GM10847 (cell line): ENCODE data around the gene FGF3.

Source experiments
- POLR2A ChIP-seq: IDR thresholded peaks from 2 replicates; pipeline ENCODE4 v1.6.1; 2011; ENCODE audit not compliant: insufficient read length; ENCODE audit errors: extremely low read depth

The FGF3 gene

DNA sequence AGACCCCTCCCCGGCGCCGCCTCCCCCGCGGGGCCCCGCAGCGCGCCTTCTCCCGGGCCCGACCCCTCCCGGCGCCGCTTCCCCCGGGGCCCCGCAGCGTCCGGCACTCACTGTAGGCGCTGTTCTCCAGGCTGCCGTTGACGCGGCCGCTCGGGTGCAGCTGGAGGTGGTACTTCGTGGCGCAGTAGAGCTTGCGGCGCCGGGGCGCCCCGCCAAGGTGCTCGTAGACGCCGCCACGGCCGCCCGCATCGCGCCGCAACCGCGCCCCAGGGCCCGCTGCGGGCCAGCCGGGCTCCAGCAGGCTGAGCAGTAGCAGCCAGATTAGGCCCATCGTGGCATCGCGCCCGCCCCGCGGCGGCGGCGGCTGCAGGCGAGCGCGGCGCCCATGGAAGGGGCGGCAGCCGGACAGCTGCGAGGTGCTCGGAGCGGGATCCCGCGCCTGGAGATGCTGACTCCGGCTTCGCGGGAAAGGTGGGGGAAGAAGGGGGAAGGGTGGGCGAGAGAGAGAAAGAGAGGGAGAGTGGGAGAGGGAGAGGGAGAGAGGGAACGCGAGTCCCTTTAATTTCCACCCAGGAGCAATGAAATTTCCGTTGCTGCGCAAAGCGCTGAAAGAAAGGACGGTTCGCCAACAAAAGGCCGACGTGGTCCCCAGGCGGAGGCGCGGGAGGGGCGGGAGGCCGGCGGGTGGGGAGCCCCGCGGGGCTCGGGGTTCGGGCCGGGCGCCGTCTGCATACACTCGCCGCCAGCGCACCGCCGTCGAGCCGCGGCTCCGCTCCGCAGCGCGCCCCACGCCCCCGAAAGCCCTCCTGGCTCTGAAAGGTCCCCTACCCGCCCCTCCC, at the start of gene FGF3:
FGF3 (minus strand) TSS at position 814 of the 839 bp plus-strand sequence; CDS start at position 331, 483 bp downstream.
- TF ChIP-seq POLR2A, result no peak

DNA sequence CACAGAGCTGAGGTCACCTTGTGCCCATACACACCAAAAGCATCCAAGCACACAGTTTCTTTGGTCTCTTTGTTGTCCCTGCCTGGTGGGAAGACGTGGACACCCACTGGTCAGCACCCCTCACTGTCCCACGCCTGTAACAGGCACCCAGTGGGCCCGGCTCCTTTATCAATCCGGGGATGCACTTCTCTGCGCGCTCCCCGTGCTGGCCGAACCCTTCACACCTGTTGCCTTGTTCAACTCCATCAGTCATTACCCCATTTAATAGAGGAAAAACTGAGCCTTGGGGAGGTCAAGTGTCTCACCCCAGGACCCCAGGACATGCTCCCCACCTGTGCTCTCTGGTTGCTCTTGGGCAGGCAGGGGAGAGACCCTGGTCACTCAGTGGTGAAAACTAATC, 49.7 kb upstream of the FGF3 start:
- TF ChIP-seq POLR2A, result no peak

DNA sequence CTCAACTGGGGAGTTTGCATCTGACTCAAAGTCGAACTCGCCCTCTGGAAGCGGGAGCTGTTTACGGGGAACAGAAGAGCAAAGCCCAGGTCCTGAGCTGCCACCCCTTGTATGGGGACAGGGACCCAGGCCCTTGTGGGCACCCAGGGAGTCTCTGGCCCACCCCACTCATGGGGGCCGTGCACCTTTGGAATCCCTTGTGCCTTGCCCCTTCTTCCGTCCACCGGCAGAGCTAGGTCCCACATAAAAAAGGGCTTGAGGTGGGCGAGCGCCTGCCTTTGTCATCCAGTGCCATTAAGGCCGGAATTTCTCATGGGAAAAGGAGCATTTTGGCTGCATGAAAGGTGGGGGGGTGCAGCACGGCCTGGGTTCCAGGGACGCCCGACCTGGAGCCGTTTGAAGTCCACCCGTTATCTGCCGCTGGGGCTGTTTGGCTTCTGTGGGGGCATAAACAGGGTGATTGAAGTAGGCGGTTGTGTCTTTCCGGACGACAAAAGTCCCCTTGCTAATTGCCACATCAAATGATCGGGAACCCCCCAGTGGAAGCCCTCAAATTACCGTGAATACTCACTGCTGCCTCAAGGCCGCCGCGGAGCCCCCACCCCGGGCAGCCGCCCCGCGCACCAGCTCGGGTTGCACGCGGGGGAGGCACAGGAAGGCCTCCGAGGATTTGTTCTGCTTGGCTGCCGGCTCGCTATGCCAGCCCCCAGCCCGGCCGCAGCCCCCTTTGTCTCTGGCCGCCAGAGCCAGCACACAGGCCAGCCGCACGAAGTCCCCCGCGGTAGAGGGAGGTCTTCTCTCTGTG, 49.0 kb upstream of the FGF3 start:
- no peak for TF ChIP-seq POLR2A

DNA sequence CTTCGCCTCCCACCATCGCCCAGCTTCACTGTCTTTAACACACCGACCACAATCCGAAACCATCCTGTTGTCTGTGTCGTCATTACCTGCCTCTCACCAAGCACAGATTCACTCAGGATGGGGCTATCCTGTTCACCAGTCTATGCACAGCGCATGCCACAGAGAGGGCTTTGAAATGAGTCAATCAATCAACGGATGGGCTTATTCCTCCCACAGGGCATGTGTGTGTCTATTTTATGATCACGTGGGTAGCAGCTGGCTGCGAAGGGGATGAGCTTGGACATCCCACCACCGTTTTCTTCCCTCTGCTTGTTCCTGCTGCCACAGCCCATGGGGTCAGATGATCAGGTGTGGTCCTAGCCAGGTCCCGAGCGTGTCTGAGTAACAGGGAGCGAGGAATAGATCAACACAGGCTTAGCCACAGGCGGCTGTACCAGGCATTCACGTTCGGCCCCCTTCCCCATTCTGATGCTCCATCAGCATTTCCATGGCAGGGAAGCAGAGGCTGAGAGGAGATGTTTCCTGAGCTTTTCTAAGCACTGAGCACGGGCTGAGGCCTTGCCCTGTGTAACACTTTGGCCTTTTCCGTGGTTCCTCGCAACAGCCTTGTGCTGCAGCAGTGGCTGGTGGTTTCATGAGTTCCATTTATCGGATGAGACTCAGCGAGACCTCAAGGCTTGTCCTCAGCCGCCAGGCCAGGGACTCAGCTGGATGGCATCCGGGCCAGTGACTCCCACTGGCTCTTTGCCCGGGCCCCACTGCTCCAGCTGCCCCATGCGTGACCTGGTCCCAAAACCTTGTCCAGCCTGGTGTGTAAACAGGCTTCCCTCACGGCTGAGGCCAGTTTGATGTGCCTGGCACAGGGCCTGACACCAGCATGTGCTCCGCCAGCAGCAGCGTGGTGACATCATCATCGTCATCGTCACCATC, 48.1 kb upstream of the FGF3 start:
- TF ChIP-seq POLR2A, result no peak

DNA sequence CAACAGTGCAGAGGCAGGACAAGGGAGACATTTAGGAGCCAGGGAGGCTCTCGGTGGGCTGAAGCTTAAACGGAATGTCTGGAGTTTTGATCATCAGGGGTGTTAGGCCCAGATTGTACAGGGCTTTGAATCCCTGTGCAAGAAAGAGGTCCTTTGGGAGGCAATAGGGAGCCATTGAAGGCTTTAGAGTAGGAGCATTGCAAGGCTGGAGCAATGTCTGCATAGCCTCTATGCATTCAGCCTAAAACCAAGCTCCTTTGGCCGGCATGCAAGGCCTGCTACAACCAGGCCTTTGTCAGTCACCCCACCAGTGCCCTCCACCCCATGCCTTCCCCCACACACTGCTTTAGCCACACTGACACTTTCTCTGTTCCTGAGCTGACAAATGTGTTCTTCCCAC, 47.4 kb upstream of the FGF3 start:
- TF ChIP-seq POLR2A, result no peak

DNA sequence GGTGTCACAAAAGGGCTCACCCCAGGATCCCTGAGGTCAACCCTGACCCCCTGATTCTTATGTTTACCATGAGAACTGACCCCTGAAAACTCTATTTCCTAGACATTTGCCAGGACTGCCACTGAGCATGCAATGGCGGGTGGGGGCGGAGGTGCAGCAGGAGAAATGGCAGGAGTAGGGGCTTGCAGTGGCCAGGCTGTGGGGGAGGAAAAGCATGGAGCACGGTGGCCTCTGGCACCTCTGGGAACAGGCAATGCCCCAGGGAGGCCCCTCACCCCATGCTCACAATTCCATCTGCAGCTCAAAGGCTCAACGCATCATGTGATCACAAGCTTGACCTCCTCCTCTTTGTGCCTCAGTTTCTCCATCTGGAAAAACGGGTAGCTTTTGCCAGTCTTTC, 46.5 kb upstream of the FGF3 start:
- TF ChIP-seq POLR2A, result no peak

DNA sequence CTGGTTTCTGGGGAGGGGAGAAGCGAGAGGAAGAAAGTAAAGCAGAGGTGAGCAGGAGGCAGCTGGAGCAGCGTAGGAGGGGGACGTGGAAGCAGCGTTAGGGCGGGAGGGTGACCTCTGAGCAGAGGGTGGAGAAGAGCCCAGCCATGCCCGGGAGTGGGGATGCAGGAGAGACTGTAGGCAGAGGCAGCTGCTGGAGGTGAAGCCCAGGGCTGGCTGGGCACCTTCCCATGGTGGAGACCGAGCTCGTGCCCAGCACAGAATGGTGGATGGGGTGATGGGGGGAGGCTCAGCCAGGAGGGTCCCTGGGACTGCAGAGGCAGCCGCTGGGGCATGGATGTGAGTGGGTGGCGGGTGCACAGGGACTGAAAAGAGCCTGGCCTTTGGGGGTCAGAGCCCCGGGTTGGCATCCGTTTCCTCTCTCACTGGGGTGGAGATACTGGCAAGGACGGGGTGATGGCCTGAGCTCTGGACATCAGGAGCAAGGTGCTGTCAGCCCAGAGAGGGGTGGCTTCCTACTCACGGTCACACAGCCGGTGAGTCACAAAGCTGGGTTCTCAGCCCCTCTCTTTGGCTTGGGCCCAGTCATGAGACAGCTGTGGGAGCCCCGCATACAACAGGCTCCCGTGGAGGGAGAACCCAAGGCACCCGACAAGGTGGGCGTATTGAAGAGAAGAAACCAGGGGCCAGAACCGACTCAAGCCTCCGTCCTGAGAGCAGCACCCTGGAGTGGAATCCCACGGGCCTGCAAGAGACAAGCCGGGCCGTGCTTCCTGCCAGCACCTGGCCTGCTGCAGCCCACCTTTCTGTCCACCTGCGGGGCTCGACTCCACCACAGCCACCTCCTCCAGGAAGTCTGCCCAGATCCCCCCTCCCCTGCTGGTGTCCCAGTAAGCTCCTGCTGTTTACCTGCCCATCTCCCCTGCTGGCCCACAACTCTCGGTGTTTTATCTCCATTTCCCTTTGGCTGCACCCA, 45.8 kb upstream of the FGF3 start:
- no peak for TF ChIP-seq POLR2A

DNA sequence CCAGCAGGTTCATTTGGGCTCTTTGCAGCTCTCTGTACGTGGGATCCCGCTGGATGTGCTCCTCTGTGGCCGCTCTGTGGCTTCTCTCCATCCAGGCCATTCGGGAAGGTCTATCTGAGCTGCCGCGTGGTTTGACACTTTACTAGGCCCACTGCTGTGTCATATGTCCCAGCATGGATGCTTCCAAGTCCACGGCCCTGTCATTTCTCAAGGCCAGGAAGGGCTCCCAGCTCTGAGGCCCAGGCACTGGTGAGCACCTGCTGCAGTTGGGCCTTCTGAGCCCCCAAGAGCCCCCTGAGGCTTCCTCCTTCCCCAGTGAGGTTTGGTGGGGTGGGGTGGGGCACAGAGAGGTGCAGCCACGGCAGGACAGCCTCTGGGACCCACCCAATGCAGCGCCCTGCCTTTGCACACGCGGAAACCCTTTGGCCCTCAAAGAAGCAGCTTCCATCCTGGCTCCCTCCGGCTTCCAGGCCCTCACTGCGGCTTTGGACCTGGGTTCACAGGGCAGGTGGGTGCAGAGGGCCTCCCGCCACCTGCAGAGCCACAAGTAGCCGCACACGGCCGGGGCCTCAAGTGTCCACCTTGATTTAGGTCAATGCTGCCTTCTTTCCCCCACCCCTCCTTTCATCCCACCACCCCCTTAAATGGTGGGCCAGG, 44.5 kb upstream of the FGF3 start:
- no peak for TF ChIP-seq POLR2A

DNA sequence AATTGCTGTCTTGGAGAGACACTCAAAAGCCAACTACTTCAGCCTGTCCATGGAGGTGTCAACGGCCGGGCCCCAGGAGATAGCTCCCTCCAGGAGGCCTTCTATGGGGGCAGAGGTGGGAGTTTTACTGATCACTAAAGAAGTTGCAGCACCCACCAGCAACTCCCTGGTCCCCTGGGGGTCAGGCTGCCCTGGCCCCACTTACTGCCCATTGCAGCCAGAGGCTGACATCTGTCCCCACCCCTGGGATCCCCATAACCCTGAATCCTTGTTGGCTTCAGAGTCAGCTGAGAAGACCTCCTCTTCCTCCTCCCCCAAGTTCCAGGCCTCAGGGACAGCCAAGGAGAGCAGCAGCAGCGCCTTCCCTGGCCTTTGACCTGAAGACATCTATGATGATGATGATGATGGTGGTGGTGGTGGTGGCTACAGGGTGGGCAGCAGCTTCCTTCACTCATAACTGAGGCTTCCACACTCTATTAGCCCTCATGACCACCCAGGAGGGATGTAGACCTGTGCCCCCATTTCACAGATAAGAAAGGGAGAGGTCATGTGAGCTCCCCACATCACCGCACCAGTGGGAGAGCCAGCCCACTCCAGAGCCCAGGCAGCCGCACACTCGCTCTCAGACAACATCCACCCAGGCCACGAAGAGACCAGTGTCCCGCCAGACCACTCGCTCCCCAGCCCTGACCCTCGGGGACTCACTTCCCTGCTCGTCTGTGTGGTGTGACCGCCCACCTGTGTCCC, 43.8 kb upstream of the FGF3 start:
- TF ChIP-seq POLR2A, result no peak

DNA sequence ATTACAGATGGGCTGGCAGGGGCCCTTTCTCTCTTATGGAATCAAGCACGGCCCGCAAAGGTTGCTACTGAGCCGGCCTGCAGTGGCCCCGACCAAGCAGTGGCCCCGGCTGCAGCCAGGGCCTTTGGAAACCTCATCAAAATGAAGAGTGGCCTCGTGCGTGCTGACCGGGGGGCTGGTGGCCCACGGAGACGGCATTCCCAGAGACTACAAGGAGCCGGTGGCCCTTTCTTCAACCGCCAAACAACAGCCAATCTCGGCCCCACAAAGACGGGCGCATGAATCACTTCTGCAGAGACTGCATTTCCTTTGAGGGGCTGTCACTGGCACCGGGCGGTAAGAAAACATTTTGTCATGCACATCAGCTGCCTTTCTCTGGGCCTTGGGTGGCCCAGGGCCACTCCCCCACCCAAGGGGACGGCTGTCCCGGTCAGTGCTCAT, 43.1 kb upstream of the FGF3 start:
- TF ChIP-seq POLR2A, result no peak

DNA sequence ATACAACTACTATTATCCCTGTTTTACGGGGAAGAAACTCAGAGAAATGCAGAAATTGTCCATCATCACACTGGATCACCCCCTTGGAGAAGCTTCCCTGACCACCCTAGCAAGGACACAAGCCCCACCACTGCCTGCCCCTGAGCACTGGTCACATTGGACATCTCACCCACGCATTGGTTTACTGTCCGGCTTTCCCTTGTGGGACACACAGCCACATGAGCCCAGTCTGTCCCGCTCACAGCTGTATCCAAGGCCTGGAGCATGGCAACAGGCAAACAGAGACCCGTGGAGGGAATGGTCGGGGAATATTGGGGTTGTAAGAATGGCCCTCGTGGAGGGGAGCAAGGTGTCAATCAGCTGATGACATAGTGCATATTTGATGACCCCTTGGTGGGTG, 42.7 kb upstream of the FGF3 start:
- no peak for TF ChIP-seq POLR2A

DNA sequence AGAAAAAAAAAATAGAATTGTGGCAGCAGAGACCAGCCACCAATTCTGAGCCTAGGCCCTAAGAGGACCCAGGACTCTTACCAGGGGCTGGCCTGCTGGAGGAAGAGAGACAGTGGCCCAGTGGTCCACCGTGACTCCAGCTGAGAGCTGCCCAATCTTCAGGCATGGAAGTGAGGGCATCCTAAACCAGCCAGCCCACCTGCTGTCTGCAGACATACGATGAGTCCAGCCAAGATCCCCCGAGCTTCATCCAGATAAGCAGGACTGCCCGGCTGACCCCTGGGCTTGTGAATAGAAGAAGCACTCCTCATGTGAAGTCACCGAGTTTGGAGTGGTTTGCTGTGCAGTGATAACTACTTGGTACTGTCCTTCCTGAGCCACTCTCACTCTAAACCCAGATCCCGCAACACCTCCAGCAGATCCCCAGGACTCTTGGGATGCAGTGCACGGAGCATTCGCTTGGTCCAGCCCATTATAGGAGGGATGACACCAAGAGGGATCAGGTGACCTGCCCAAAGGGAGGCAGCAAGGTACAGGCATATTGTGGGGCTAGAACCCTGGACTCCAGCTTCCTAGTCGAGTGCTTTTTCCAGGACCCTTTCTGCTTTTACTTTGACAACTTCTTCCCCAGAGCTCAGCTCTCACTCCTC, 41.7 kb upstream of the FGF3 start:
- no peak for TF ChIP-seq POLR2A
